HepG2 (cell line): ENCODE data around the gene KTI12. TPM values are rescaled to one million over a fixed set of nuclear protein-coding genes. Genes with fewer than 3 reads are reported as not detected.

Source experiments
- ELF3 ChIP-seq: IDR thresholded peaks from 2 replicates; pipeline ENCODE4 v1.6.1; 2016; ENCODE audit warnings: missing genetic modification reagents, missing compliant biosample characterization
- GATAD2A ChIP-seq: IDR thresholded peaks from 2 replicates; pipeline ENCODE4 v1.6.1; 2016
- KAT8 ChIP-seq: IDR thresholded peaks from 2 replicates; pipeline ENCODE4 v1.6.1; 2016; ENCODE audit warnings: missing genetic modification reagents, missing compliant biosample characterization
- KLF6 ChIP-seq: IDR thresholded peaks from 2 replicates; pipeline ENCODE4 v1.8.0; 2016; ENCODE audit warnings: missing biosample characterization, missing genetic modification reagents
- PCBP1 ChIP-seq: fragments of 200-400 bp; formaldehyde crosslinking; IDR thresholded peaks from 2 replicates; pipeline ENCODE4 v1.6.1; 2017; ENCODE audit warnings: mild to moderate bottlenecking, low read depth, low read length, borderline replicate concordance
- SNAI1 ChIP-seq: sonication (generic); formaldehyde crosslinking; IDR thresholded peaks from 2 replicates; pipeline ENCODE4 v1.5.0; 2020; ENCODE audit warnings: mild to moderate bottlenecking, missing genetic modification reagents, borderline replicate concordance
- SSRP1 ChIP-seq: IDR thresholded peaks from 2 replicates; pipeline ENCODE4 v1.6.1; 2016; ENCODE audit warnings: control low read depth
- TCF7 ChIP-seq: sonication (generic); IDR thresholded peaks from 2 replicates; pipeline ENCODE4 v1.6.1; 2016; ENCODE audit warnings: antibody characterized with exemption, low read depth
- ZBTB20 ChIP-seq: sonication (generic); formaldehyde crosslinking; IDR thresholded peaks from 2 replicates; pipeline ENCODE4 v1.8.1; 2023; ENCODE audit warnings: missing genetic modification reagents, low read depth, mild to moderate bottlenecking, borderline replicate concordance
- ZFP82 ChIP-seq: sonication (generic); formaldehyde crosslinking; IDR thresholded peaks from 2 replicates; pipeline ENCODE4 v1.5.1; 2020; ENCODE audit warnings: mild to moderate bottlenecking, missing genetic modification reagents, borderline replicate concordance
- ZMYM4 ChIP-seq: sonication (generic); formaldehyde crosslinking; IDR thresholded peaks from 2 replicates; pipeline ENCODE4 v1.8.1; 2023; ENCODE audit warnings: mild to moderate bottlenecking, missing genetic modification reagents
- ZNF143 ChIP-seq: sonication (generic); formaldehyde crosslinking; IDR thresholded peaks from 2 replicates; pipeline ENCODE4 v1.4.0; 2020; ENCODE audit warnings: missing genetic modification reagents
- ZNF24 ChIP-seq: fragments of 450-650 bp; IDR thresholded peaks from 2 replicates; pipeline ENCODE4 v1.6.1; 2017; ENCODE audit warnings: antibody characterized with exemption, mild to moderate bottlenecking
- ZNF577 ChIP-seq: sonication (generic); formaldehyde crosslinking; IDR thresholded peaks from 2 replicates; pipeline ENCODE4 v1.4.0; 2020; ENCODE audit warnings: mild to moderate bottlenecking, low read depth, missing genetic modification reagents, borderline replicate concordance
- ZNF616 ChIP-seq: sonication (generic); formaldehyde crosslinking; IDR thresholded peaks from 2 replicates; pipeline ENCODE4 v1.5.0; 2020; ENCODE audit warnings: low read depth, mild to moderate bottlenecking, missing genetic modification reagents
- ZNF652 ChIP-seq: IDR thresholded peaks from 2 replicates; pipeline ENCODE4 v1.6.1; 2016; ENCODE audit warnings: low read depth, borderline replicate concordance
- ZNF674 ChIP-seq: sonication (generic); formaldehyde crosslinking; IDR thresholded peaks from 2 replicates; pipeline ENCODE4 v1.5.0; 2020; ENCODE audit warnings: low read depth, mild to moderate bottlenecking, missing genetic modification reagents
- ZNF768 ChIP-seq: sonication (generic); formaldehyde crosslinking; IDR thresholded peaks from 2 replicates; pipeline ENCODE4 v1.4.0; 2020; ENCODE audit warnings: missing genetic modification reagents
- ZNF879 ChIP-seq: sonication (generic); formaldehyde crosslinking; IDR thresholded peaks from 2 replicates; pipeline ENCODE4 v1.8.1; 2023; ENCODE audit warnings: missing genetic modification reagents
- polyA plus RNA-seq, 8 experiments: library from polyadenylated mRNA; depleted of rRNA in 3 of 8; stranded (reverse) in 7 of 8; unstranded in 1 of 8; fragments of >200 nt; fragmentation: Illumina TruSeq in 4 of 8; extraction: Trizol in 4 of 8; gene quantifications; 2 replicates each; pipeline versions ENCODE4 v1.2.1 to v1.2.3, GENCODE V29; 2011 to 2016; ENCODE audit warnings: low read depth in 4 of 8, missing spikeins in 1 of 8, mixed read lengths in 1 of 8; ENCODE audit not compliant: insufficient read depth in 1 of 8
- total RNA-seq, 5 experiments: library from RNA; depleted of rRNA; stranded (reverse); fragments of >200 nt; fragmentation: Illumina TruSeq; extraction: Trizol; gene quantifications; 2 replicates each; pipeline ENCODE4 v1.2.3, GENCODE V29; 2016; ENCODE audit warnings: low read depth in 1 of 5
- TF ChIP-seq, protein P1 (sequence below): sonication (generic); formaldehyde crosslinking; conservative IDR thresholded peaks from 2 replicates; pipeline ENCODE4 v1.8.0; 2022; ENCODE audit warnings: mild to moderate bottlenecking, moderate library complexity, missing genetic modification reagents
- TF ChIP-seq, protein P2 (sequence below): IDR thresholded peaks from 2 replicates; pipeline ENCODE4 v1.6.1; 2012; ENCODE audit warnings: low read depth, low read length, improper control_type of control experiment
- TF ChIP-seq, protein P3 (sequence below): sonication (generic); formaldehyde crosslinking; IDR thresholded peaks from 2 replicates; pipeline ENCODE4 v1.9.0; 2022; ENCODE audit warnings: missing genetic modification reagents, mild to moderate bottlenecking, borderline replicate concordance
- TF ChIP-seq, protein P4 (sequence below): sonication (generic); formaldehyde crosslinking; IDR thresholded peaks from 2 replicates; pipeline ENCODE4 v1.5.0; 2020; ENCODE audit warnings: missing genetic modification reagents, mild to moderate bottlenecking, borderline replicate concordance
- TF ChIP-seq, protein P5 (sequence below): sonication (generic); formaldehyde crosslinking; IDR thresholded peaks from 2 replicates; pipeline ENCODE4 v1.8.0; 2022; ENCODE audit warnings: mild to moderate bottlenecking, missing genetic modification reagents

KTI12 gene
- total and polyA plus RNA-seq, 2 of the 13 experiments (the other 11 are each of a cell fraction or from before 2014, with no cell fraction given), result 7.4 to 10.2 TPM

DNA sequence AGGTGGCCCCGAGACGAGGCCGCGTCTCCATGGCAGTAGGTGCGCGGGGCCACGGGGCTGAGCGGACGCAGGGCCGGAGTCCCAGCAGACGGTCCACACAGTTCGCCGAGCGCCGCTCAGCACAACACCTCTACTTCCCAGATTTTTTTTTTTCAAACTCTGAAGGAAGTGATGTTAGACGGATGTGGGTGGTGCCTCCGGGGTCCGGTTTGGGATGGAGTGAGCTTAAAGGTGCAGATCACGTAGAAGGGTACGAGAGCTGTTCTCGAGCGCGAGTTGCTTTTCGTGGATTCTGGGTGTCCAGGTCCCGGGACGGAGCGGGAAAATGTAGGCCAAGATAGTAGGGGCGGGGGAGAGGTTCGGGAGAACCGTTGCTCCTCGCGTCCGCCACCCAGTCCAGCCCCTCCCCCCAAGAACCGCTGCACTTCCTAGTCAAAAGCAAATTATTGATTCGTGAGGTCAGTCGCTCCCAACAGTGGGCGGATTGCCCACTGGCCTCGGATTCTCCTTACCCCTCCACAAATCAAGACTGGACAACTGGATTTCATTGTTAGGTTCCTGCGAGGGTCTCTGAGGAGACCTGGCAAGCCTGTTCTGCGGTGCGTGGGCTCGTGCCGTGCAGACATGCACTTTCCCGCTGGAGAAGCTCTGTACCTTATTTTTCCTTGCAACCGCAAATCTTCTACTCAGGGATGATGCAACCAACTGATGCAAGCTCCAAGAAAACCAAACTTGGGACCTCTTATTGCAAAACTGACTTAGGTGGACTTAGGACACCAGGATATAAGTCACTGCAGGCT lies 21.7 kb upstream of the KTI12 start, which contains the start of gene TXNDC12 (continued):
- TF ChIP-seq, protein P1, sequence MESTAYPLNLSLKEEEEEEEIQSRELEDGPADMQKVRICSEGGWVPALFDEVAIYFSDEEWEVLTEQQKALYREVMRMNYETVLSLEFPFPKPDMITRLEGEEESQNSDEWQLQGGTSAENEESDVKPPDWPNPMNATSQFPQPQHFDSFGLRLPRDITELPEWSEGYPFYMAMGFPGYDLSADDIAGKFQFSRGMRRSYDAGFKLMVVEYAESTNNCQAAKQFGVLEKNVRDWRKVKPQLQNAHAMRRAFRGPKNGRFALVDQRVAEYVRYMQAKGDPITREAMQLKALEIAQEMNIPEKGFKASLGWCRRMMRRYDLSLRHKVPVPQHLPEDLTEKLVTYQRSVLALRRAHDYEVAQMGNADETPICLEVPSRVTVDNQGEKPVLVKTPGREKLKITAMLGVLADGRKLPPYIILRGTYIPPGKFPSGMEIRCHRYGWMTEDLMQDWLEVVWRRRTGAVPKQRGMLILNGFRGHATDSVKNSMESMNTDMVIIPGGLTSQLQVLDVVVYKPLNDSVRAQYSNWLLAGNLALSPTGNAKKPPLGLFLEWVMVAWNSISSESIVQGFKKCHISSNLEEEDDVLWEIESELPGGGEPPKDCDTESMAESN (CRISPR knock-in tag), result peak; percentile 17; the same call in 1 of the 2 replicates
- TF ChIP-seq ZFP82, result no peak
- TF ChIP-seq KLF6 (CRISPR knock-in tag), result peak; percentile 72
- no peak for TF ChIP-seq PCBP1
- TF ChIP-seq SSRP1 (CRISPR knock-in tag), result peak; percentile 91
- peak; percentile 71 for TF ChIP-seq ELF3 (CRISPR knock-in tag)
- TF ChIP-seq ZNF652 (CRISPR knock-in tag), result no peak
- TF ChIP-seq ZNF577, result no peak
- TF ChIP-seq, protein P2, sequence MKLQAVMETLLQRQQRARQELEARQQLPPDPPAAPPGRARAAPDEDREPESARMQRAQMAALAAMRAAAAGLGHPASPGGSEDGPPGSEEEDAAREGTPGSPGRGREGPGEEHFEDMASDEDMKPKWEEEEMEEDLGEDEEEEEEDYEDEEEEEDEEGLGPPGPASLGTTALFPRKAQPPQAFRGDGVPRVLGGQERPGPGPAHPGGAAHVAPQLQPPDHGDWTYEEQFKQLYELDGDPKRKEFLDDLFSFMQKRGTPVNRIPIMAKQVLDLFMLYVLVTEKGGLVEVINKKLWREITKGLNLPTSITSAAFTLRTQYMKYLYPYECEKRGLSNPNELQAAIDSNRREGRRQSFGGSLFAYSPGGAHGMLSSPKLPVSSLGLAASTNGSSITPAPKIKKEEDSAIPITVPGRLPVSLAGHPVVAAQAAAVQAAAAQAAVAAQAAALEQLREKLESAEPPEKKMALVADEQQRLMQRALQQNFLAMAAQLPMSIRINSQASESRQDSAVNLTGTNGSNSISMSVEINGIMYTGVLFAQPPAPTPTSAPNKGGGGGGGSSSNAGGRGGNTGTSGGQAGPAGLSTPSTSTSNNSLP, result no peak
- TF ChIP-seq, protein P3, sequence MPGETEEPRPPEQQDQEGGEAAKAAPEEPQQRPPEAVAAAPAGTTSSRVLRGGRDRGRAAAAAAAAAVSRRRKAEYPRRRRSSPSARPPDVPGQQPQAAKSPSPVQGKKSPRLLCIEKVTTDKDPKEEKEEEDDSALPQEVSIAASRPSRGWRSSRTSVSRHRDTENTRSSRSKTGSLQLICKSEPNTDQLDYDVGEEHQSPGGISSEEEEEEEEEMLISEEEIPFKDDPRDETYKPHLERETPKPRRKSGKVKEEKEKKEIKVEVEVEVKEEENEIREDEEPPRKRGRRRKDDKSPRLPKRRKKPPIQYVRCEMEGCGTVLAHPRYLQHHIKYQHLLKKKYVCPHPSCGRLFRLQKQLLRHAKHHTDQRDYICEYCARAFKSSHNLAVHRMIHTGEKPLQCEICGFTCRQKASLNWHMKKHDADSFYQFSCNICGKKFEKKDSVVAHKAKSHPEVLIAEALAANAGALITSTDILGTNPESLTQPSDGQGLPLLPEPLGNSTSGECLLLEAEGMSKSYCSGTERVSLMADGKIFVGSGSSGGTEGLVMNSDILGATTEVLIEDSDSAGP (CRISPR knock-in tag), result peak; percentile 100
- TF ChIP-seq ZNF674 (CRISPR knock-in tag), result no peak
- peak; percentile 94 for TF ChIP-seq KAT8 (CRISPR knock-in tag)
- TF ChIP-seq, protein P4, sequence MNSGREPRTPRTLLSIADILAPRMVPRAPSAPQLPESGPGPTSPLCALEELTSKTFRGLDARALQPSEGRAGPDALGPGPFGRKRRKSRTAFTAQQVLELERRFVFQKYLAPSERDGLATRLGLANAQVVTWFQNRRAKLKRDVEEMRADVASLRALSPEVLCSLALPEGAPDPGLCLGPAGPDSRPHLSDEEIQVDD (CRISPR knock-in tag), result no peak
- peak; percentile 37 for TF ChIP-seq GATAD2A (CRISPR knock-in tag)
- TF ChIP-seq TCF7, result no peak
- peak; percentile 16; the same call in 1 of the 2 replicates for TF ChIP-seq ZNF879 (CRISPR knock-in tag)
- no peak for TF ChIP-seq ZNF24
- 0 out of 2 replicates have a peak, but pooled peaks have one; percentile 57 for TF ChIP-seq ZNF616 (CRISPR knock-in tag)
- peak; percentile 63; the same call in 1 of the 2 replicates for TF ChIP-seq ZNF768 (CRISPR knock-in tag)
- TF ChIP-seq, protein P5, sequence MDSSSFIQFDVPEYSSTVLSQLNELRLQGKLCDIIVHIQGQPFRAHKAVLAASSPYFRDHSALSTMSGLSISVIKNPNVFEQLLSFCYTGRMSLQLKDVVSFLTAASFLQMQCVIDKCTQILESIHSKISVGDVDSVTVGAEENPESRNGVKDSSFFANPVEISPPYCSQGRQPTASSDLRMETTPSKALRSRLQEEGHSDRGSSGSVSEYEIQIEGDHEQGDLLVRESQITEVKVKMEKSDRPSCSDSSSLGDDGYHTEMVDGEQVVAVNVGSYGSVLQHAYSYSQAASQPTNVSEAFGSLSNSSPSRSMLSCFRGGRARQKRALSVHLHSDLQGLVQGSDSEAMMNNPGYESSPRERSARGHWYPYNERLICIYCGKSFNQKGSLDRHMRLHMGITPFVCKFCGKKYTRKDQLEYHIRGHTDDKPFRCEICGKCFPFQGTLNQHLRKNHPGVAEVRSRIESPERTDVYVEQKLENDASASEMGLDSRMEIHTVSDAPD (CRISPR knock-in tag), result no peak
- peak; percentile 72; the same call in 1 of the 2 replicates for TF ChIP-seq ZNF143 (CRISPR knock-in tag)
- peak; percentile 75; the same call in 1 of the 2 replicates for TF ChIP-seq SNAI1
- peak; percentile 79 for TF ChIP-seq ZMYM4 (CRISPR knock-in tag)
- TF ChIP-seq ZBTB20, result peak; percentile 83; the same call in 1 of the 2 replicates
